Measurements from ENCODE around the gene DISP1. TPM values are rescaled to one million over a fixed set of nuclear protein-coding genes. Genes with fewer than 3 reads are reported as not detected.

Gene DISP1
- total RNA-seq, 2 donors from 2014 or later, result 4.9 to 43.1 TPM

DNA sequence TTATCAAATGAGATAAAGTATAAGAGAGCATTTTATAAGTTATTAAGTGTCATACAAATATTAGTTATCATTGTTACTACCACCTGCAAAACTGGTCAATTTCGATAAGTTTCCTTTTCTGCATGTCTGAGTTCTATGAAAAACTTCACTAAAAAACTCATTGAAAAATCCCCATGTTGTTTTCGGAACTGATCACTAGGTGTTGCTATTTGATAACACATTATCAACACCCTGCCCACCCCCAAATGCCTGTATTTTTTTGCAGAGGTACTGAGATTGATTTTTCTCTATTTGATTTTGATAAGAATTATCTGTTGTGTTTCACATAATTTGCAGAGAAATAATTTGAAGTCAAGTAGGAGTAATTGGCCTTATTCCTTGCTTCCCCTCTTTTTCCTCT lies 22.1 kb upstream of the DISP1 start:
- no peak for DNase-seq (ENCODE audit: low spot score)
- intact Hi-C loops (cut with DNase I), result loop anchor here (2.0 to 5.0 kb wide), 2 partner anchors 288 to 330 kb away; no protein-coding TSS in a partner anchor
- no peaks in the 10 kb centered on the region for H3K36me3 ChIP-seq

DNA sequence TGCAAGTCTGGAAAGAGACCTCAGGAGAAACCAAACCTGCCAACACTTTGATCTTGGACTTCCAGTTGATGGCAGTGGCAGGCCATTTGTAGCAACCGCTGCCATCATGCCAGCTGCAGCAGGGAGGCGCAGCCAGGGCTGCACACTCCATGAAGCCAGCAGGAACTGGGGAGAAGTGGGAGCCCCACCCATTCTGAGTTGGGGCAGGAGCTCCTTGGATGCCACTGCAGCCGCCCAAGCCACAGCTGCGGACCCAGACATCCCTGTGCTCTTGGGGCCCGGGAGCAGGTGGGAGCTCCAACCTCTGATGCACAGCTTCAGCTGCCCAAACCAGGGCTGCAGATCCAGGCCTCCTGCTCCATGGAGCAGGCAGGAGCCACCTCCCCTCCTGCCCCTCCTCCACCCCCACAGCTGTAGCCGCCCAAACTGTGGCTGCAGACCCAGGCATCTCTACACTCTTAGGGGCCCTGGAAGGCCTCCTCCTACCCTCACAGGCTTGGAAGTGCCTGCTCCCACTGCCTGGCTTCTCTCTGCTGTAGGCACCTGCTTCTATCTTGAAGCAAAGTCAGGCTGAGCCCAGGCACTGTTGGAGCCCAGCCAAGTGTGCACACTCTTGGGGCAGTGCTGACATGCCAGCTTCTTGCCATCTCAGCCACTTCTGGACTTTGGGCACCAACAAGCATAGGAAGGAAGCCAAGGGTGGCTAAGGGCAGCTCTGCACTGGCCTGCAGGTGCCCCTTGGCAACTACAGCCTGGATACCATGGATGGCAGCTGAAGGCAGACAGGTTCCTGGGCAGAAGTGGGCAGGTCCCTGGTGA lies 20.0 kb upstream of the DISP1 start:
- H3K9me3 ChIP-seq, result no peaks in the 10 kb centered on the region
- no peak overlapping the region for H3K27ac ChIP-seq
- TF ChIP-seq POLR2A (IDR thresholded peaks at IDR 0.05) (no peak), POLR2AphosphoS5 (IDR thresholded peaks at IDR 0.05) (no peak)
- TF ChIP-seq, protein P1, sequence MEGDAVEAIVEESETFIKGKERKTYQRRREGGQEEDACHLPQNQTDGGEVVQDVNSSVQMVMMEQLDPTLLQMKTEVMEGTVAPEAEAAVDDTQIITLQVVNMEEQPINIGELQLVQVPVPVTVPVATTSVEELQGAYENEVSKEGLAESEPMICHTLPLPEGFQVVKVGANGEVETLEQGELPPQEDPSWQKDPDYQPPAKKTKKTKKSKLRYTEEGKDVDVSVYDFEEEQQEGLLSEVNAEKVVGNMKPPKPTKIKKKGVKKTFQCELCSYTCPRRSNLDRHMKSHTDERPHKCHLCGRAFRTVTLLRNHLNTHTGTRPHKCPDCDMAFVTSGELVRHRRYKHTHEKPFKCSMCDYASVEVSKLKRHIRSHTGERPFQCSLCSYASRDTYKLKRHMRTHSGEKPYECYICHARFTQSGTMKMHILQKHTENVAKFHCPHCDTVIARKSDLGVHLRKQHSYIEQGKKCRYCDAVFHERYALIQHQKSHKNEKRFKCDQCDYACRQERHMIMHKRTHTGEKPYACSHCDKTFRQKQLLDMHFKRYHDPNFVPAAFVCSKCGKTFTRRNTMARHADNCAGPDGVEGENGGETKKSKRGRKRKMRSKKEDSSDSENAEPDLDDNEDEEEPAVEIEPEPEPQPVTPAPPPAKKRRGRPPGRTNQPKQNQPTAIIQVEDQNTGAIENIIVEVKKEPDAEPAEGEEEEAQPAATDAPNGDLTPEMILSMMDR (IDR thresholded peaks at IDR 0.05), result no peak
- H3K4me1 ChIP-seq (replicated peaks), result no peaks in the 10 kb centered on the region
- intact Hi-C loops (cut with DNase I), result loop anchor here (5.0 kb wide), 1 partner anchor 327 kb away; no protein-coding TSS in a partner anchor
- no peaks in the 10 kb centered on the region for H3K27me3 ChIP-seq (replicated peaks; ENCODE audit: insufficient read depth)
- DNase-seq (ENCODE audit: low spot score), result no peak
- H3K4me3 ChIP-seq, result no peak overlapping the region
- WGBS, result 100% methylated on average over 4 of the region's 6 CpGs
- no peaks in the 10 kb centered on the region for H3K36me3 ChIP-seq

More for the DNA sequence above, 22.1 kb upstream of the DISP1 start:
- Histone ChIP-seq H3K4me1 (replicated peaks) (no peaks in the 10 kb centered on the region), H3K9me3 (no peaks in the 10 kb centered on the region), H3K27me3 (replicated peaks; ENCODE audit: insufficient read depth) (no peaks in the 10 kb centered on the region), H3K4me3 (no peak overlapping the region), H3K27ac (no peak overlapping the region)
- 18% methylated on average over 2 of the region's 2 CpGs for WGBS
- TF ChIP-seq, protein P1 (IDR thresholded peaks at IDR 0.05), result peak in 3 of 4 experiments; percentile 47 to 75 (median 64)
- TF ChIP-seq POLR2AphosphoS5 (IDR thresholded peaks at IDR 0.05), result no peak

DNA sequence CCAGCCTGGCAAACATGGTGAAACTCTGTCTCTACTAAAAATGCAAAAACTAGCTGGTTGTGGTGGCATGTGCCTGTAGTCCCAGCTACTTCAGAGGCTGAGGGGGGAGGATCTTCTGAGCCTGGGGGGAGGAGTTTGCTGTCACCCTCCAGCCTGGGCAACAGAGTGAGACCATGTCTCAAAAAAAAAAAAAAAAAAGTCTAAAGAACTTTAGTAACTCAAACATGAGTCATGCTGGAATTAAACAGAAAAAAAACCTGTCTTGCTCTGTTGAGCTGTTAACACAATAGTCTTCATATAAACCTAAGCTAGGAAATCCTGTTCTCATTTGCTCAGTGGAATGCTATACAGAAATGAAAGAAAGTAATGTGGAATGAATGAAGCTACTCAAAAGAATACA lies 16.7 kb upstream of the DISP1 start:
- Histone ChIP-seq H3K9me3 (no peaks in the 10 kb centered on the region), H3K4me1 (replicated peaks) (no peaks in the 10 kb centered on the region), H3K36me3 (no peaks in the 10 kb centered on the region), H3K4me3 (no peak overlapping the region), H3K27ac (peak overlapping the region in 1 of 2 donors; percentile 11), H3K27me3 (replicated peaks; ENCODE audit: insufficient read depth) (no peaks in the 10 kb centered on the region)
- DNase-seq (ENCODE audit: low spot score), result no peak
- TF ChIP-seq POLR2AphosphoS5 (IDR thresholded peaks at IDR 0.05), result peak; percentile 37
- TF ChIP-seq, protein P1 (IDR thresholded peaks at IDR 0.05), result no peak
- intact Hi-C loops (cut with DNase I), result no loop called here

DNA sequence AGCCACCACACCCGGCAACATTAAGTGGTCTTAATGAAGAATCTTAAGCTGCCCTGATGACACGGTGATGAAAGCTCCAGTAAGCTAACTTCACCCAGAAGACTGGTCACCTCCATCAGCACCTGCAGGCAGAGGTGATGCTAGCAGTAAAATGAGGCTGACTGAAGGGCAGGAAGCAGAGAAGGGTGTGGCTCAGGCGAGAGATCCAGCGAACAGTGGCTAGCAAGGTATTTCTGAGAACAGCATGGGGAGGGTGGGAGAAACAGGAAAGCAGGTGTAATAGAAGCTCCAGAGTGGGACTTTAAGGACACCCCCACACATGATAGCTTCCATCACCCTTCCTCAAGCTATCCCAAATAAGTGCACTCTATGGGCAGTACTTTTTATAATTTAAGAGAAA lies 15.9 kb upstream of the DISP1 start:
- 94% methylated on average over 4 of the region's 4 CpGs for WGBS
- no peaks in the 10 kb centered on the region for H3K36me3 ChIP-seq
- TF ChIP-seq POLR2A (IDR thresholded peaks at IDR 0.05) (no peak), POLR2AphosphoS5 (IDR thresholded peaks at IDR 0.05) (no peak)
- TF ChIP-seq, protein P1 (IDR thresholded peaks at IDR 0.05), result no peak
- no peaks in the 10 kb centered on the region for H3K27me3 ChIP-seq (replicated peaks; ENCODE audit: insufficient read depth)
- H3K9me3 ChIP-seq, result no peaks in the 10 kb centered on the region
- H3K4me3 ChIP-seq, result no peak overlapping the region
- intact Hi-C loops (cut with DNase I), result no loop called here
- no peaks in the 10 kb centered on the region for H3K4me1 ChIP-seq (replicated peaks)
- no peak for DNase-seq (ENCODE audit: low spot score)
- no peak overlapping the region for H3K27ac ChIP-seq

DNA sequence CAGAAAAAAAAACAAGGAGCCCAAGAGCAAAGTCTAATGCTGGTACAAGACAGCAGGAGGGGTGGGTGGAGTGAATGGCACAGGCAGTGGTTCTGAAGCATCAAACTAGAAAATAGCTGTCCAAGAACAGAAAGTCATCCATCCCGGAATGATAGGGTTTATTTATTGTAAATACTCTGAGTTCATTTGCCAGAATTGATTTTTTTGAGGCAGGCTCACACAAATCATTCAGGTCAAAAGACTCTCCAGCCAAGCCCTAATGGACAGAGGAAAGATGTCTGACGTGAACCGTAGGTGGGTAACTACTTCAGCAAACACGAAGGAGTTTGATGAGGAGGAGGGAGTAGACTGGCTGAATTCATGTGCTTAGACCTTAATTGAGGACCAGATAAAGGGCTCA lies 13.8 kb upstream of the DISP1 start:
- TF ChIP-seq POLR2A (IDR thresholded peaks at IDR 0.05) (no peak), POLR2AphosphoS5 (IDR thresholded peaks at IDR 0.05) (no peak)
- TF ChIP-seq, protein P1 (IDR thresholded peaks at IDR 0.05), result no peak
- no peak overlapping the region for H3K27ac ChIP-seq
- DNase-seq (ENCODE audit: low spot score), result no peak
- H3K36me3 ChIP-seq, result no peaks in the 10 kb centered on the region
- no peak overlapping the region for H3K4me3 ChIP-seq
- peaks cover 6% of the 10 kb centered on the region for H3K4me1 ChIP-seq (replicated peaks)
- H3K9me3 ChIP-seq, result no peaks in the 10 kb centered on the region
- H3K27me3 ChIP-seq (replicated peaks; ENCODE audit: insufficient read depth), result no peaks in the 10 kb centered on the region
- intact Hi-C loops (cut with DNase I), result no loop called here
- WGBS, result 94% methylated on average over 4 of the region's 4 CpGs

Data from prostate gland (tissue), 2 donors.